DLD1 (cell line): ENCODE measurements around the gene DMGDH.

Experiments
- in situ Hi-C: cut with HindIII; loops from 2 replicates; pipeline ENCODE4 v1.10.0; 2017; ENCODE audit warnings: low sequenced_read_pairs

The DMGDH gene

GRCh38 chr5:79020861-79021561 is 48.5 kb downstream of the DMGDH start:
- in situ Hi-C loops, result loop anchor here (25.0 kb wide), 1 partner anchor 841 kb away; no protein-coding TSS in a partner anchor

- in situ Hi-C loops, result loop anchor here (25.0 kb wide), 1 partner anchor 848 kb away; no protein-coding TSS in a partner anchor
Observed at GRCh38 chr5:79014631-79015030, 54.8 kb downstream of the DMGDH start.

- in situ Hi-C loops, result loop anchor here (25.0 kb wide), 1 partner anchor 850 kb away; no protein-coding TSS in a partner anchor
Observed at GRCh38 chr5:79011869-79012268, 57.6 kb downstream of the DMGDH start.

GRCh38 chr5:79011219-79011836 is 58.1 kb downstream of the DMGDH start:
- in situ Hi-C loops, result loop anchor here (25.0 kb wide), 1 partner anchor 851 kb away; no protein-coding TSS in a partner anchor

- in situ Hi-C loops, result loop anchor here (25.0 kb wide), 1 partner anchor 854 kb away; no protein-coding TSS in a partner anchor
Observed at GRCh38 chr5:79008362-79008761, 61.1 kb downstream of the DMGDH start.

GRCh38 chr5:79007872-79008271 is 61.6 kb downstream of the DMGDH start:
- in situ Hi-C loops, result loop anchor here (25.0 kb wide), 1 partner anchor 854 kb away; no protein-coding TSS in a partner anchor

GRCh38 chr5:79005936-79006631 is 63.4 kb downstream of the DMGDH start:
- in situ Hi-C loops, result loop anchor here (25.0 kb wide), 1 partner anchor 856 kb away; no protein-coding TSS in a partner anchor

- in situ Hi-C loops, result loop anchor here (25.0 kb wide), 1 partner anchor 857 kb away; no protein-coding TSS in a partner anchor
Observed at GRCh38 chr5:79005151-79005550, 64.3 kb downstream of the DMGDH start.

GRCh38 chr5:79002374-79002773 is 67.1 kb downstream of the DMGDH start:
- in situ Hi-C loops, result loop anchor here (25.0 kb wide), 1 partner anchor 860 kb away; no protein-coding TSS in a partner anchor

- in situ Hi-C loops, result loop anchor here (25.0 kb wide), 1 partner anchor 861 kb away; no protein-coding TSS in a partner anchor
Observed at GRCh38 chr5:79001471-79001870, 68.0 kb downstream of the DMGDH start.

- in situ Hi-C loops, result no loop called here
Observed at GRCh38 chr5:78997090-78997489, 72.4 kb downstream of the DMGDH start.

GRCh38 chr5:78995521-78996007 is 73.9 kb downstream of the DMGDH start:
- in situ Hi-C loops, result no loop called here

- in situ Hi-C loops, result no loop called here
Observed at GRCh38 chr5:78993165-78993564, 76.3 kb downstream of the DMGDH start.

- in situ Hi-C loops, result no loop called here
Observed at GRCh38 chr5:78992146-78992545, 77.3 kb downstream of the DMGDH start.

- in situ Hi-C loops, result no loop called here
Observed at GRCh38 chr5:78989080-78989479, 80.4 kb downstream of the DMGDH start.

- in situ Hi-C loops, result no loop called here
Observed at GRCh38 chr5:78985725-78986223, 83.7 kb downstream of the DMGDH start.

GRCh38 chr5:78985116-78985724 is 84.3 kb downstream of the DMGDH start, which contains the start of gene ARSB:
Gene ARSB, minus strand, starts transcription at chr5:78985310. Its CDS starts 62 bp downstream, at chr5:78985248.
- in situ Hi-C loops, result no loop called here

- in situ Hi-C loops, result no loop called here
Observed at GRCh38 chr5:78984439-78985115, 84.9 kb downstream of the DMGDH start.

GRCh38 chr5:78983601-78984438 is 85.7 kb downstream of the DMGDH start:
- in situ Hi-C loops, result no loop called here
